ENCODE measurements around the gene ANKS1A.

Gene ANKS1A

GRCh38 chr6:34852406-34853085 lies 36.5 kb upstream of the ANKS1A start:
- Histone ChIP-seq H3K36me3 (ENCODE audit: insufficient read depth) (no peaks in the 10 kb centered on the region), H4K20me1 (ENCODE audit: insufficient read depth) (no peaks in the 10 kb centered on the region), H3K4me1 (ENCODE audit: low read depth, poor library complexity, severe bottlenecking) (no peaks in the 10 kb centered on the region), H3K27ac (no peak overlapping the region), H3K9ac (no peak overlapping the region), H3K4me3 (IDR thresholded peaks at IDR 0.05; ENCODE audit: insufficient read depth, low read depth, low read length) (no peak overlapping the region), H3K79me2 (ENCODE audit: insufficient read depth, low read depth) (no peaks in the 10 kb centered on the region), H3K4me2 (no peak overlapping the region), H2AFZ (ENCODE audit: low read depth) (no peak overlapping the region), H3K27me3 (ENCODE audit: insufficient read depth, low read depth) (no peaks in the 10 kb centered on the region)
- TF ChIP-seq, protein P1, sequence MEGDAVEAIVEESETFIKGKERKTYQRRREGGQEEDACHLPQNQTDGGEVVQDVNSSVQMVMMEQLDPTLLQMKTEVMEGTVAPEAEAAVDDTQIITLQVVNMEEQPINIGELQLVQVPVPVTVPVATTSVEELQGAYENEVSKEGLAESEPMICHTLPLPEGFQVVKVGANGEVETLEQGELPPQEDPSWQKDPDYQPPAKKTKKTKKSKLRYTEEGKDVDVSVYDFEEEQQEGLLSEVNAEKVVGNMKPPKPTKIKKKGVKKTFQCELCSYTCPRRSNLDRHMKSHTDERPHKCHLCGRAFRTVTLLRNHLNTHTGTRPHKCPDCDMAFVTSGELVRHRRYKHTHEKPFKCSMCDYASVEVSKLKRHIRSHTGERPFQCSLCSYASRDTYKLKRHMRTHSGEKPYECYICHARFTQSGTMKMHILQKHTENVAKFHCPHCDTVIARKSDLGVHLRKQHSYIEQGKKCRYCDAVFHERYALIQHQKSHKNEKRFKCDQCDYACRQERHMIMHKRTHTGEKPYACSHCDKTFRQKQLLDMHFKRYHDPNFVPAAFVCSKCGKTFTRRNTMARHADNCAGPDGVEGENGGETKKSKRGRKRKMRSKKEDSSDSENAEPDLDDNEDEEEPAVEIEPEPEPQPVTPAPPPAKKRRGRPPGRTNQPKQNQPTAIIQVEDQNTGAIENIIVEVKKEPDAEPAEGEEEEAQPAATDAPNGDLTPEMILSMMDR (conservative IDR thresholded peaks at IDR 0.05; ENCODE audit: low read depth, low read length), result no peak

DNA sequence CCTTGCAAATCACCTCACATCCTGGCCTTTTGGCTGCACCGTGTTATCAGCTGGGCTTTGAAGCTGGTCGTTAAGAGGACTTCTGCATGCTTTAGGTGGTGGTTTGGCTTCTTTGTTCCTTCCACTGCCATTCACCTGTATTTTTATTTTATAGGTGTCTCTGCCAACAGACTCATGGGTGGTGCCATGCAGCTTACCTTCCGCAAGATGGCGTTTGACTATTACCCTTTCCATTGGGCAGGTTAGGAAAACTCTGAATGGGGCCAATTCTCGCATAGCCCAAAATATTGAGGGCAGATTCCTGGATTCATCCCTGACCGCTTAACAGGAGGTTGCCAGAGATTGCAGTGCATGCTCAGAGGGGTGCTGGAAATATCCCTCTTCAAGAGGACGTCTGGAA lies 33.6 kb upstream of the ANKS1A start:
- Histone ChIP-seq H3K27ac (no peak overlapping the region), H3K79me2 (ENCODE audit: insufficient read depth, low read depth) (no peaks in the 10 kb centered on the region), H3K36me3 (ENCODE audit: insufficient read depth) (no peaks in the 10 kb centered on the region), H3K4me3 (IDR thresholded peaks at IDR 0.05; ENCODE audit: insufficient read depth, low read depth, low read length) (no peak overlapping the region), H2AFZ (ENCODE audit: low read depth) (no peak overlapping the region), H3K9ac (no peak overlapping the region), H3K4me1 (ENCODE audit: low read depth, poor library complexity, severe bottlenecking) (no peaks in the 10 kb centered on the region), H4K20me1 (ENCODE audit: insufficient read depth) (no peaks in the 10 kb centered on the region), H3K4me2 (no peak overlapping the region), H3K27me3 (ENCODE audit: insufficient read depth, low read depth) (no peaks in the 10 kb centered on the region)
- TF ChIP-seq, protein P1 (conservative IDR thresholded peaks at IDR 0.05; ENCODE audit: low read depth, low read length), result no peak; the same call in 1 of the 2 replicates

- Histone ChIP-seq H3K4me3 (IDR thresholded peaks at IDR 0.05; ENCODE audit: insufficient read depth, low read depth, low read length) (no peak overlapping the region), H3K79me2 (ENCODE audit: insufficient read depth, low read depth) (no peaks in the 10 kb centered on the region), H3K36me3 (ENCODE audit: insufficient read depth) (no peaks in the 10 kb centered on the region), H3K27ac (no peak overlapping the region), H4K20me1 (ENCODE audit: insufficient read depth) (no peaks in the 10 kb centered on the region), H3K9ac (no peak overlapping the region), H2AFZ (ENCODE audit: low read depth) (no peak overlapping the region), H3K4me2 (no peak overlapping the region), H3K27me3 (ENCODE audit: insufficient read depth, low read depth) (no peaks in the 10 kb centered on the region), H3K4me1 (ENCODE audit: low read depth, poor library complexity, severe bottlenecking) (no peaks in the 10 kb centered on the region)
- TF ChIP-seq, protein P1 (conservative IDR thresholded peaks at IDR 0.05; ENCODE audit: low read depth, low read length), result no peak
These were observed 30.4 kb upstream of the ANKS1A start for GRCh38 chr6:34858681-34859080.

DNA sequence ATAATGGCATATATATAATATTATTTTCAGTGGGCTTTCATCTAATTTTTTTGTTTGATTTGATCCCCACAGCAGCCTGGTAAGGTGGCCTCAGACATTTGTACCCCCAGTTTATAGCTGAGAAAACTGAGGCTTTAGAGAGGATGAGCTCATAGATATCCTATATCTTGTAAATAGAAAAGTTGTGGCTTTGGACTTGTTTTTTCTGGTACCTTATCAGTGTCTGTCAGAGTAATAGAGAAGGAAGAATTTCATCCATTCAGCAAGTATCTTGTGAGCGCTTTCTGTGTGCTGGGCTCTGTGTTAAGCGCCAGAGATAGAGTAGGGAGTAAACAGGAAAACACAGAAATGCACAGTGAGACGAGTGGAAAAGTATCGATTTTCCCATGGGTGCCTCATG lies 29.1 kb upstream of the ANKS1A start:
- no peaks in the 10 kb centered on the region for H3K79me2 ChIP-seq (ENCODE audit: insufficient read depth, low read depth)
- H2AFZ ChIP-seq (ENCODE audit: low read depth), result no peak overlapping the region
- no peak overlapping the region for H3K27ac ChIP-seq
- no peak overlapping the region for H3K9ac ChIP-seq
- no peaks in the 10 kb centered on the region for H3K36me3 ChIP-seq (ENCODE audit: insufficient read depth)
- H3K27me3 ChIP-seq (ENCODE audit: insufficient read depth, low read depth), result no peaks in the 10 kb centered on the region
- no peaks in the 10 kb centered on the region for H3K4me1 ChIP-seq (ENCODE audit: low read depth, poor library complexity, severe bottlenecking)
- H3K4me3 ChIP-seq (IDR thresholded peaks at IDR 0.05; ENCODE audit: insufficient read depth, low read depth, low read length), result no peak overlapping the region
- H3K4me2 ChIP-seq, result no peak overlapping the region
- no peaks in the 10 kb centered on the region for H4K20me1 ChIP-seq (ENCODE audit: insufficient read depth)
- TF ChIP-seq, protein P1 (conservative IDR thresholded peaks at IDR 0.05; ENCODE audit: low read depth, low read length), result no peak

Data from KMS-11 (cell line).